GM19438 (cell line): ENCODE results near the gene GATC.
A peak's percentile ranks its signal among the peaks of the same experiment; 100 is the strongest.

ENCODE experiments used
- ATAC-seq: cut with Tn5 transposase; IDR thresholded peaks from one replicate; pipeline ENCODE4 v1.9.1; 2021; ENCODE audit warnings: low read depth; ENCODE audit not compliant: unreplicated experiment

The GATC gene

DNA sequence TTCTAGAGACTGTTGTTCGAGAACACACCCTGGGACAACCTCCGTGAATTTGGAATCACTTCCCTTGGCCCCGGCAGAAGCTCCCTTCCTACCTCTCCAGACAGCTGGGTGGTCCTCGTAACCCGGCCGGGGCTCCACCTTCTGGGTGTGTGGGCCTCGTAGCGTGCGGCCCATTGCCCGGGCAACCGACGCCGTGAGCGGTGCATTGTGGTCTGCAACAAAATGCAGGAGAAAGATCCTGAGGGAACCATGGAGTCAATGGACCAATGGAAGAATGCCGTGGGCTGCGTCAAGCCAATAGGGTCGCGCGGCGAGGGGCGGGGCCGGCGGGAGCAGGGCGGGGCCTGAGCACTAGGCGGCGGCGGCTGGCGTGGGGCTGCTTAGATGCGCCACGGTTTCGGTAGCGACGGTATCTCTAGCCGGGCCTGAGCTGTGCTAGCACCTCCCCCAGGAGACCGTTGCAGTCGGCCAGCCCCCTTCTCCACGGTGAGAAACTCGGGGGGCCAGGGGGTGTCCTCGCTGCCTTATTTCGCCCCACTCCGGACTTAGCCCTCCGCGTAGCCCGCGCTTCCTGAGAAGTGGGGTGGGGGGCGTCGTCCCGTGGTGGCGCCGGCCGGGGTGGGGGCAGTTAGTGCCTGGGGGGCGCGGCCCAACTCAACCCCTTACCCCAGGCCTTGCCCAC, 49.6 kb downstream of the GATC start, which contains the start of gene DYNLL1:
TSS of gene DYNLL1 (plus strand) at position 383 of the 682 bp plus-strand sequence. CDS start 309 bp downstream, outside the sequence.
- peak; percentile 95 for ATAC-seq

GRCh38 chr12:120496413-120497340, 50.4 kb downstream of the GATC start:
- peak; percentile 21 for ATAC-seq

- no peak for ATAC-seq
Measured at GRCh38 chr12:120497524-120498150, 51.4 kb downstream of the GATC start.

- ATAC-seq = no peak
Measured at GRCh38 chr12:120498870-120499515, 52.7 kb downstream of the GATC start.

DNA sequence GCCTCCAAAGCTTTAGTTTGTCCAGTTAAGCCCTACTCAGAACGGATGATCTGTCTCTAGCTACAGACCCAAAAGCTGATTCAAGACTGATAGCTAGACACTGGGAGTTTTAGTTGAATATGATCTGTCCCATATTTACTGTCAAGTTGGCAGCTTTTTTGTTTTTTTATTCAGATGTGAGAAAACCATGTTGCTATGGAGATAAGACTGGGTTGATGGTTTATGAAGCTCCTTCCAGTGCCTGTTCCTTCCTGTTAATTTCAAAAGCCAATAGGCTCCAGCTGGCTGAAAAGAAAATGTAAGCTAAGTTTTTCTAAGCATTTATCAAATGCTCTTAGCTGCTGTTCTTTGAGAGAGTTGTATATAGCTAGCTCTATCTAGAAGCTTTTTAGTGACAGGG, 54.3 kb downstream of the GATC start:
- ATAC-seq = no peak

DNA sequence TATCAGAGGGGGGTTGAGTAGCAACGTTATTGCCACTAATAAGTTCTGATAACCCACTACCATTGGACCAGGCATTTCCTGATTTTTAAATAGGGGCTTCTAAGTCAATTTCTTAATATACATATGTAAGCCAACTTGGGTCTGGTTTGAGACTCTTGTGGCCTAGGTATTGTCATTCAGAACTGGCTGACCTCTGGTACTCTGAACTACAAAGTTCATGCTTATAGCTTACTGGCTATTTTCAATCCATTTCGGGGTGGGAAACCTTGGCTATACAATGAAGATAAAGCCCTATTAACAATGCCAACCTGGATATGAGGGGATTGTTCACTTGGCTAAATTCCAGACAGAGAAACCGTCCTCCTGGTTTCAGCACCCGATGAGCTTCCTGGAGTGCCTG, 58.3 kb downstream of the GATC start:
- no peak for ATAC-seq

GRCh38 chr12:120508537-120508936, 62.3 kb downstream of the GATC start:
- no peak for ATAC-seq
